Measurements from ENCODE around the gene STOML3.
"Not testable (repeated sequence)": the region's sequence is repeated elsewhere in the genome, so short reads cannot be mapped to it uniquely, and the experiment has no call there.

The STOML3 gene

GRCh38 chr13:39013462-39013861 is 22.8 kb upstream of the STOML3 start:
- Histone ChIP-seq H3K36me3 (peaks cover 93 to 100% (median 97%) of the 10 kb centered on the region in 11 experiments), H3K4me3 (no peak overlapping the region), H3K9ac (no peak overlapping the region), H3K27me3 (no peaks in the 10 kb centered on the region), H3K4me2 (no peak overlapping the region), H3K4me1 (peaks cover 0 to 7% (median 0%) of the 10 kb centered on the region in 10 experiments; a peak in 1 of 20 replicates), H4K20me1 (peaks cover 0 to 16% (median 5%) of the 10 kb centered on the region in 11 experiments; a peak in 8 of 22 replicates), H3K27ac (no peak overlapping the region), H3K9me3 (replicated peaks in 1 of 11) (no peaks in the 10 kb centered on the region)
- no peak for TF ChIP-seq Cebpa-rat (IDR thresholded peaks at IDR 0.05)

DNA sequence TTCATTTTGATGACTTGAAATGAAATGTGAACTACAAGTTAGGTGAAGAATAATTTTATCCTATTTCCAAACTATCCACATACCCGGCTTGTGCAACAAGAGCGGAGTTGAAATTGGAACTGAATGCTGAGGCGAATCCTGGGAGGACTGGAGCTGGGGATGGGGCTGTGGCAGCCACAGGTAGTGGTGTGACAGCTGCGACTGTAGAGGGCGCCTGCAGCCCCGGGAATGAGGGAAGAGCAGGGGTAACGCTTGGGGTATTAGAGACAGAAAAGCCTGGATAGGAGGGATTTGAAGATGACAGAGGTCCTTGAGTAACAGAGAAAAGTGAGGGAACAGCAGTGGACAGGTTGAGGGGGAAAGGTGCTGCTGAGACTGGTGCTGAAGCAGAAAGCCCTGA is 22.0 kb upstream of the STOML3 start:
- no peak for TF ChIP-seq Cebpa-rat (IDR thresholded peaks at IDR 0.05)

GRCh38 chr13:39006371-39007111 is 15.9 kb upstream of the STOML3 start:
- Histone ChIP-seq H3K36me3 (peaks cover 40 to 45% (median 44%) of the 10 kb centered on the region in 11 experiments), H3K9me3 (replicated peaks in 1 of 11) (peaks cover 0 to 14% (median 10%) of the 10 kb centered on the region in 11 experiments; a peak in 14 of 22 replicates)
- not testable (repeated sequence) for H3K4me2 ChIP-seq, H3K4me3 ChIP-seq, H3K27ac ChIP-seq, H3K4me1 ChIP-seq, H4K20me1 ChIP-seq, H3K9ac ChIP-seq, H3K27me3 ChIP-seq

More for the DNA sequence above, 22.0 kb upstream of the STOML3 start:
- Histone ChIP-seq H3K27me3 (no peaks in the 10 kb centered on the region), H3K4me2 (no peak overlapping the region), H3K27ac (no peak overlapping the region), H3K9ac (no peak overlapping the region), H3K9me3 (replicated peaks in 1 of 11) (peaks cover 0 to 5% (median under 1%) of the 10 kb centered on the region in 11 experiments; a peak in 7 of 22 replicates), H3K4me3 (no peak overlapping the region), H3K4me1 (no peaks in the 10 kb centered on the region), H3K36me3 (peaks cover 95 to 100% (median 99%) of the 10 kb centered on the region in 11 experiments), H4K20me1 (peaks cover 0 to 9% (median 0%) of the 10 kb centered on the region in 11 experiments; a peak in 5 of 22 replicates)

DNA sequence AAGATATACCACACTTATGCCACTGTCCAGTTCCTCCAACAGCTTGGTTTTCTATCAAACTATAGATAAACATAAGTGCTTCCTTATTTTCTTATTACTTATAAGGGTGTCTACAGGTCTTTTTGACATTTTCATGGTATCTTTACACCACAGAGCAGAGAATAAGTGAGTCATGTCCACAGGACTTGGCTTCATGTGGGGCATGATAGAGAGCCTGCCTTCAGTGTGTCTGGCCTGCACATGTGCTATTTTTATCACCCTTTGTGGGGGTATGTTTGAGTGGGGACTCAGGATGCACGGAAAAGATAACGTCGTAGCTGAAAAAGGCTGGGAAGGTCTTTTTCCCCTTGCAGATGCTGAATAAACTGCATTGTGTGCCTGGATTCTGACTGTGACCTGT is 8.1 kb upstream of the STOML3 start:
- TF ChIP-seq Cebpa-rat (IDR thresholded peaks at IDR 0.05), result no peak
- no peak overlapping the region for H3K27ac ChIP-seq
- H4K20me1 ChIP-seq, result no peaks in the 10 kb centered on the region
- H3K9ac ChIP-seq, result no peak overlapping the region
- no peak overlapping the region for H3K4me3 ChIP-seq
- H3K4me2 ChIP-seq, result no peak overlapping the region
- no peaks in the 10 kb centered on the region for H3K36me3 ChIP-seq
- no peaks in the 10 kb centered on the region for H3K9me3 ChIP-seq (replicated peaks in 1 of 11)
- H3K27me3 ChIP-seq, result no peaks in the 10 kb centered on the region
- H3K4me1 ChIP-seq, result no peaks in the 10 kb centered on the region

GRCh38 chr13:38993381-38993780 is 2.8 kb upstream of the STOML3 start:
- Histone ChIP-seq H3K27me3 (no peaks in the 10 kb centered on the region), H3K4me3 (no peak overlapping the region), H3K4me1 (no peaks in the 10 kb centered on the region), H3K9ac (no peak overlapping the region), H3K9me3 (replicated peaks in 1 of 11) (no peaks in the 10 kb centered on the region), H3K36me3 (no peaks in the 10 kb centered on the region), H3K4me2 (no peak overlapping the region), H3K27ac (no peak overlapping the region), H4K20me1 (no peaks in the 10 kb centered on the region)
- no peak for TF ChIP-seq Cebpa-rat (IDR thresholded peaks at IDR 0.05)

- Histone ChIP-seq H3K4me3 (no peak overlapping the region), H3K36me3 (no peaks in the 10 kb centered on the region), H3K4me2 (no peak overlapping the region), H3K27me3 (no peaks in the 10 kb centered on the region), H3K4me1 (no peaks in the 10 kb centered on the region), H3K9ac (no peak overlapping the region), H3K27ac (no peak overlapping the region), H3K9me3 (replicated peaks in 1 of 11) (peaks cover 0 to 19% (median 11%) of the 10 kb centered on the region in 11 experiments; a peak in 17 of 22 replicates), H4K20me1 (no peaks in the 10 kb centered on the region)
- no peak for TF ChIP-seq Cebpa-rat (IDR thresholded peaks at IDR 0.05)
These were observed 9.5 kb downstream of the STOML3 start for GRCh38 chr13:38981096-38981495.

GRCh38 chr13:38980750-38981078 is 9.9 kb downstream of the STOML3 start:
- Histone ChIP-seq H3K4me3 (no peak overlapping the region), H3K27me3 (no peaks in the 10 kb centered on the region), H3K9me3 (replicated peaks in 1 of 11) (peaks cover 0 to 19% (median 11%) of the 10 kb centered on the region in 11 experiments; a peak in 17 of 22 replicates), H3K4me1 (no peaks in the 10 kb centered on the region), H3K9ac (no peak overlapping the region), H4K20me1 (no peaks in the 10 kb centered on the region), H3K36me3 (no peaks in the 10 kb centered on the region), H3K4me2 (no peak overlapping the region), H3K27ac (no peak overlapping the region)
- TF ChIP-seq Cebpa-rat (IDR thresholded peaks at IDR 0.05), result no peak

- Histone ChIP-seq H3K27ac (no peak overlapping the region), H3K27me3 (no peaks in the 10 kb centered on the region), H3K9me3 (replicated peaks in 1 of 11) (peaks cover 0 to 19% (median 11%) of the 10 kb centered on the region in 11 experiments; a peak in 17 of 22 replicates), H3K4me3 (no peak overlapping the region), H3K36me3 (no peaks in the 10 kb centered on the region), H3K4me2 (no peak overlapping the region), H4K20me1 (no peaks in the 10 kb centered on the region), H3K4me1 (no peaks in the 10 kb centered on the region), H3K9ac (no peak overlapping the region)
- TF ChIP-seq Cebpa-rat (IDR thresholded peaks at IDR 0.05), result no peak
These were observed 10.5 kb downstream of the STOML3 start for GRCh38 chr13:38979891-38980749.

DNA sequence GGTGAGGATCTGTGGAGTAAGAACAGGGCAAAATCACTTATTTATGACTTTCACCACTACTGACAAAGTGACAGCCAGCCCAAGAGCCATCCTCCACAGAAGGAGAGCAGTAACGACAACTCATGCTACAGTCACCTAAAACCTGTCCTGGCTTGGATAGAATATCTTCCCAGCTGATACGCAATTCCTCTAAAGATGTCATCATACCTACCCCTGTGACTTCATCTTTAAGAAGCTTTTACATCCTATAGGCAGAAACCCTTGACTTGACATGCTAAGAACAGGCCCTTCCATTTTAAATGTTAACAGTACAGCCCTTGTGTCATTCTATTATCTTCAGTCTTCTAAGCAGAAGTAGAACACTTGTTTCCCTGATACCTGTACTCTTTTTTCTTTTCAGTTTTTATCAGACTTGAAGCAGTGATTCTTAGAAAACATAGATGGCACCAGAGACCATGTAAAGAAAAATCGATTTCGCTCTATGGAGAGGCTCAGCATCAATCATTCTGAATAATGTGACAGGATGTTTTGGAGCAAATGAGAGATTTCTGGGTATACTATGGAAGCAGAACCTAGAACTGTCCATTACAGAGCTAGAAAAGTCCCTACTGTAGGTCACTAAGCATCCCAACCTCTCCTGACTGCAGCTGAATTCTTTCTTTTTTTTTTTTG is 20.1 kb downstream of the STOML3 start:
- Histone ChIP-seq H3K27ac (no peak overlapping the region), H3K36me3 (no peaks in the 10 kb centered on the region), H3K27me3 (no peaks in the 10 kb centered on the region), H3K4me3 (no peak overlapping the region), H3K9ac (no peak overlapping the region), H3K4me1 (peaks cover 0 to 5% (median 0%) of the 10 kb centered on the region in 10 experiments; a peak in 1 of 20 replicates), H3K9me3 (replicated peaks in 1 of 11) (no peaks in the 10 kb centered on the region), H4K20me1 (no peaks in the 10 kb centered on the region), H3K4me2 (no peak overlapping the region)
- TF ChIP-seq Cebpa-rat (IDR thresholded peaks at IDR 0.05), result no peak
